NOMO-1 (cell line): ENCODE data around the gene NTRK1.

Experiments
- DNase-seq, 2 experiments: peaks; one replicate each; lab custom pipeline; 2025; ENCODE audit not compliant: unreplicated experiment in 2 of 2; lab: John Stamatoyannopoulos, UW

NTRK1 gene

GRCh38 chr1:156930483-156930882, 69.8 kb downstream of the NTRK1 start:
- no peak for DNase-seq
